Activated CD8-positive, alpha-beta memory T cell treated with anti-CD3 and anti-CD28 coated beads, Interleukin-2, amount 50 U/mL, for 48 hours (primary cell): ENCODE measurements around the gene KIAA1549.

Experiments
- DNase-seq: peaks from one replicate; pipeline ENCODE4 v3.0.0-alpha.2; 2020

The KIAA1549 gene

DNA sequence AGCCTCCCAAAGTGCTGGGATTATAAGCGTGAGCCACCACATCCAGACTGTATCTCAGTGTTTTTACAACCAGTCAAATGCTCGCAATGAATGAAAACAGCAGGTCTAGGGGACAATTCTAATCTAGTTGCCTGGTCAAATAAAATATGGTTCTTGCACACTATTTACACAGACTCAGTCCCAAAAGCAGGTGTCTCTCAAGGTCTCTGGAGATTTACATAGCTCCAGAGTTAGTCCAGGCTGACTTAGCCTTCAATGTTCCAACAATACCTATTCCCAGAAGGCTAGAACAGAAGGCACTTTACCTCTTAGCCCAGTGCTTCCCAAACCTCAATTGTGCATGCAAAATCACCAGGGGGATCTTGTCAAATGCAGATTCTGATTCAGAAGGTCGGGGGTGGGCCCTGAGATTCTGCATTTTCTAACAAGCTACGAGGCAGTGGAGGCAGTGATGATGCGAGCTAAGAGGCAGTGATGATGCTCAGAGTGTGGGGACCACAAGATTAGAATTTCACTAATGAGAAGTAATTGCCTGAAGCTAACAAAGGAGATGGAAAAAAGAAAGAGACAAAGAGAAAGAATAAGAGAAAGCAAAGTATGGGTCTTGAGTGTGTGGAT, 6.4 kb downstream of the KIAA1549 start:
- DNase-seq: no peak

DNA sequence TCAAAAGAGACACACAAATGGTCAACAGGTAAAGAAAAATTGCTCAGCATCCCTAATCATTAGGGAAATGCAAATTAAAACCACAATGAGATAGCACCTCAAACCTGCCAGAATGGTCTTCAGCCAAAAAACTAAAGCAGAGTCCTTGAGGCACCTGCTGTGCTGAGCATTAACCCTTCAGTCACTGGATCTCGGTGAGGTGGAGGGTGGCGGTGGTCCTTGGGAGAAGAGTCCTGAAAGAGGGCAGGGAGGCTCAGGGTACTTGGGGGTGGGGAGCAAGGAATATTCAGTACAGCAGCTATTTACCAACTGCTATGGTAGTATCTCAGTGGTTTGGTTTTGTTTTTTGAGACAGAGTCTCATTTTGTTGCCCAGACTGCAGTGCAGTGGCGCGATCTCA, 7.1 kb downstream of the KIAA1549 start:
- DNase-seq: no peak

DNA sequence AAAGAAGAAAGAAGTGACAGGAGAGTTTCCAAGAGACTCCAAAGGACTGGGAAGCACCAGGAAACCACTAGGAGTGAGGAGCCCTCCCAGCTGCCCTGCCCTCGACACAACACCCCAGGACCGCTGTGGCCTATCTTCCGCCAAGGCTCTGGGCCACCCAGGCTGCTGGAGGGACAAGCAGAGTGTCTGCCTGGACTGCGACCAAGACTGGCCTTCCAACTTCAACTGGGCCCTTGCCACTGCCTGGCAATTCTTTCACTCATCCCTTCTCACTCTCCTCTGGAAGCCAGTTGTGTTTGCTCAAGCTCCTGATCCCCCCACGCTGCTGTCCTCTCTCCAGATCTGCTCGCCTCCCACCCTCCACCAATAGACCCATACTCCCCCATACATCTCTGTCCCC, 10.2 kb downstream of the KIAA1549 start:
- DNase-seq: no peak

DNA sequence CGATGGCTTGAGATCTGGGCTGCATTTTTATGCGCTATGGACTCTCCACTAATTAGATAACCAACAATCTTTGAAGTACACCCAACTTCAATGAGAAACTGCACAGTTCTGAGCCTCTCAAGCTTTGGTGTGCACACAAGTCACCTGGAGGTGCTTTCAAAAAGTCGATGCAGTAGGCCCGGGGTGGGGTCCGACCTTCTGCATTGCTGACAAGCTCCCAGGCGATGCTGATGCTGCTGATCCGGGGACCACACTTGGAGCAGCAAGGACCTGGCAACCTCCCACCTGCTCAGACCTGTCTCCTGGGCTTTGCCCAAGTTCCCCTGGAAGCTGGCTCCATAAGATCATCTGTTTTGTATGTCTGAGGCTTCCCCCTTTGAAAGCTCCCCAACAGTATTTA, 10.7 kb downstream of the KIAA1549 start:
- no peak for DNase-seq

DNA sequence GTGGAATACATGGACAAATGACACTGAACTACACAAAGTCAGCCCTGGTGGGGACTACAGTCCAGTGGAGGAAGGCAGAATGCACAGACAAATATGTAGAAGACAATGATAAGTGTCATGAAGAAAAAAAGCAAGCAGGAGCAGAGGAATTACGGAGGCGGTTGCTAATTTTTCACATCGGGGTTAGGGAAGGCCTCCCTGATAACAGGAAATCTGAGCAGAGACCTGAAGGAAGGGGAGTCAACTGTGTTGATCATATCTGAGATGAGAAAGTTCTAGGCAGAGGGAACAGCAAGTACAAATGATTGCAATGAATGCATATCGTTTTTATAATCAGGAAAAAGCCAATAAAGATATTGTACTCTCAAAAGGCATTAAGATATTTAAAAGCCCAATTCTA, 14.0 kb downstream of the KIAA1549 start:
- no peak for DNase-seq

DNA sequence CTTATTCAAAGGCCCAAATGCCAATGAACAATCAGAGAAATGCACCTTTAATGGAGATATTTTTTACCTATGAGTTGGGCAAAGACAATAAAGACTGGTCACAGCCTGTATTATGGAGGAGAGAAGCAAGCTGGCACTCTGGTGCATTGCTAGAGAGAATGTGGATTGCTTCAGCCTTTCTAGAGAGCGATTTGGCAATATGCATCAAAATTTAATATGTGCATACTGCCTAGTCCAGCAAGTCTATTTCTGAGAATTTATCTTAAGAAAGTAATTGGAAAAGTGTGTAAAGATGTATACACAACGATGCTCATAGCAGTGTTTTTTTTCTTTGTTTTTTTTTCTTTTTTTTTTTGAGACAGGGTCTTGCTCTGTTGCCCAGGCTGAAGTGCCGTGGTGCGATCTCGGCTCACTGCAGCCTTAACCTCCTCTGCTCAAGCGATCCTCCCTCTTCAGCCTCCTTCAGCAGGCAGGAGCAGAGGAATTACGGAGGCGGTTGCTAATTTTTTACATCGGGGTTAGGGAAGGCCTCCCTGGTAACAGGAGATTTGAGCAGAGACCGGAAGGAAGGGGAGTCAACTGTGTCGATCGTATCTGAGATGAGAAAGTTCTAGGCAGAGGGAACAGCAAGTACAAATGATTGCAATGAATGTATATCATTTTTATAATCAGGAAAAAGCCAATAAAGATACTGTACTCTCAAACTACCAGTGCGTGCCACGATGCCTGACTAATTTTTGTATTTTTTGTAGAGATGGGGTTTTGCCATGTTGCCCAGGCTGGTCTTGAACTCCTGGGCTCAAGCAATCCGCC, 16.4 kb downstream of the KIAA1549 start:
- no peak for DNase-seq

DNA sequence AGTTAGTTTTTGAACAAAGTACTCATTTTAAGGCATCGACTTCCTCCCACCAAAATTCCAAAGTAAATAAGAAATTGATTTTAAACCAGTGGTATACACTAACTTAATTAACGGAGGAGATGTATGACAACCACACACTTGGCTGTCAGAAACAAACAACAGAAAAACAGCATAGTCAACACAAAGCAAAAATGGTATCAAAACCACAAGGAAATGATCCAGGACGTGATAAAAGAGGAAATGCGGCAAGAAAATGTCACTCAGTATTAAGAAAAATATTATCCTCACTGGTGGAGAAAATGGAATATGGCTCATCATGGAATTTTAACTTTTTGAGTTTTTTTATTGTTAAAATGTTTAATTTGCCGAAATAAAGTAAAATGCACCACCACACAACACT, 17.5 kb downstream of the KIAA1549 start:
- DNase-seq: no peak

DNA sequence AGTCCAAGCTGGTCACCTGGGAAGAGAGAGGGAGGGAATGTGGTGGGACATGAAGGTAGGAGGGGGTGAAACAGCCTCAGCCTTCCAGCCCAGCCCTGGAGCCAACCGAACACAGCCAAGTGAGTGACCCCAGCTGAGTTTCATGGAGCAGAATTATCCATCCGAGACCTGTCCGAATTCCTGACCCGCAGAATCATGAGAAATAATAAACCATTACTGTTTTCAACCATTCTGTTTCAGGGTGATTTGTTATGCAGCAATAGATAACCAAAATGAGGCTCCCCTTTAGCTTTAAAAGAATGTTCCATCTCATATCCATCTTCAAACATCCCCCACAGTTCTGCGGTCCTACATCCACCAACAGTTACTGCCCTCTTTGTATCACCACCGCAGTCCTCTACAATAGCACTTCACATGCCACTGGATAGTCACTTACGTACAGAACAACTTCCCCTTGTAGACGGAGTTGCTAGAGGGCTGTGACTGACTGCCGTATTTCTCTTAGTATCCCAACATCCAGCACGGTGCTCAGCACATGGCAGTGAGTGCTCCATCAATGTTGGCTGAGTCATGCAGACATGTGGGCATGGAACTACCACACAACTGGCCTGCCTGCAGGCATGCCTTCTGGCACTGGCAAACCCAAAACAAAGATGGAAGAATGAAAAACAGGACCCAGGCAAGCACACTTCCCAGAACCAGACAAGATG, 18.5 kb downstream of the KIAA1549 start:
- DNase-seq: no peak

DNA sequence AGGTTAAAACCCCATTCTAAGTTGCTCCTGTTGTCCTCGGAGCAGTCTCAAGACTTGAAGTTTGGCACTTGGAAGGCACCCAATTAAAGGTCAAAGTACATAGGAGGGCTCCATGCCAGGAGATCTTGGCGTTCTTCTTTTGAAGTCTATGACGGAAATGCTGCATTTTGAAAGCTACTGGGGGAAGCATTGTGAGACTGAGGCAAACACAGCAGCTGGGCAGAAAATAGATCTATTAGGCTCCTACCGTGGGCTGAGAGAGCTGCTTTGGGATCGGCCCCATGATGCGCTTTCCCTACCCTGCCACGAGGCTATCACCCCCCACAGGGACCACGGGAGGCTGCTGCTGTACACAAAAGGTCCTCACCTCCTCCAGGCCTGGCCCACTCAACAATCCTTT, 20.0 kb downstream of the KIAA1549 start:
- DNase-seq: no peak

DNA sequence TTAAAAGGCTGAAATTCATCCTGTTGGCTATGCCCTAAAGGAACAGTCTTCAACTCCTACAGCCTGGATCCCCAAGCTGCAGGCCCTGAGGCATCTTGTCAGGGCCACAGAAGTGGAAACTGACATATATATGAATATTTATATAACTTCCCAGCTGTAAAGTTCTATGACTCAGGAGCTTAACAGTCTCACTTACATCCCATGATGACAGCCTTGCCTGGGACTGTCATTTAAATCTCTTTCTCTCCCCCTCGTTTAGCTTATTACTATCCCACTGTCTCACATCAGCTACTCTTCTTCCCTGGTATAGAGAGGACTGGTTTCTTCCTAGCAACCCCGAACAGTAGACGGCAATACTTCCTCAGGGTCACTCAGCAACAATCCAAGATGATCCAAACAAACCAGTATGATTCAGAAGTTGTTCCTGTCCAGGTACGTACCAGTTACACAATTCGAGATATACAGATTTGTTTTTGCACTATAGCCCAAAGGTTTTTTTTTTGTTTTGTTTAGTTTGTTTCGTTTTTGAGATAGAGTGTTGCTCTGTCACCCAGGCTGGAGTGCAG, 22.7 kb downstream of the KIAA1549 start:
- DNase-seq: no peak

DNA sequence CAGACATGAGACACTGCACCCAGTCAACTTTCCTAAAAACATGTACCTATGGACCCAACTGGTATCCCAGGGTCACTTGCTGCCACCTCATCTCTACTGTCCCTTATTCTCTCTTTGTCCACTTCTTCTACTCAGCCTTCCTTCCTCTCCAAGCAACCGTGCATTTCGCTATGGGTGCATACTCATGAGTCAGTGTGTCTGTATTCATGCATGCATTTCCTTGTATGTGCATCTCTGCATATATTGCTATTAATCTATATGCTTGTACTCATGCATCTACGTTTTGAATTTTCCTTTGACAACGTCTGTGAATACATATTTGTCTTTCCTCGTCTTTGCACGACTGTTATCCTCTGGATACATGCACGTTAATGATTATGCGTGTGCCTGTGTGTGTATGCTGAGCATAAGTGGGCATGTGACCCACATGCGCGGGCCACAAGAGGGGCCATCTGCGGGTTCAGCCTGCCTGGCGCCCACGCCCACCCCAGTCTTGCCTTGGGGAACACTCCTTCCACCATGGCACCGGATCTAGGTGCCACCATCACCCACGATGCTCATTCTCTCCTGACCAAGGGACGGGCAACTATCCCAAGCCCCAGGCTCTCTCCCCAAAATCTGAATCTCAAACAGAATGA, 23.3 kb downstream of the KIAA1549 start:
- no peak for DNase-seq

DNA sequence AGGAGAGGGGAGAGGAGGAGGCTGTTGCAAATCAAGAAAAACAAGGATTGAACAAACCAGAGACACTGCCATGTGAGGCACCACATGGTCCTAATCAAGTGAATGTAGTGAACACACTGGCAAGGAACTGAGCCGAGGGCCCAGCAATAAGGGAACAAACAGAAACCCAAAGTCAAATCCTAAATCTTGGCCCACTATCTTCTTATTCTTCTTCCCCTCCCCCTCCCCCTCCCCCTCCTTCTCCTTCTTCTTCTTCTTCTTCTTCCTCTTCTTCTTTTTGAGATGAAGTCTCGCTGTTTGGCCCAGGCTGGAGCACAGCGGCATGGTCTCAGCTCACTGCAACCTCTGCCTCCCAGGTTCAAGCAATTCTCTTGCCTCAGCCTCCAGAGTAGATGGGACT, 24.0 kb downstream of the KIAA1549 start:
- no peak for DNase-seq

DNA sequence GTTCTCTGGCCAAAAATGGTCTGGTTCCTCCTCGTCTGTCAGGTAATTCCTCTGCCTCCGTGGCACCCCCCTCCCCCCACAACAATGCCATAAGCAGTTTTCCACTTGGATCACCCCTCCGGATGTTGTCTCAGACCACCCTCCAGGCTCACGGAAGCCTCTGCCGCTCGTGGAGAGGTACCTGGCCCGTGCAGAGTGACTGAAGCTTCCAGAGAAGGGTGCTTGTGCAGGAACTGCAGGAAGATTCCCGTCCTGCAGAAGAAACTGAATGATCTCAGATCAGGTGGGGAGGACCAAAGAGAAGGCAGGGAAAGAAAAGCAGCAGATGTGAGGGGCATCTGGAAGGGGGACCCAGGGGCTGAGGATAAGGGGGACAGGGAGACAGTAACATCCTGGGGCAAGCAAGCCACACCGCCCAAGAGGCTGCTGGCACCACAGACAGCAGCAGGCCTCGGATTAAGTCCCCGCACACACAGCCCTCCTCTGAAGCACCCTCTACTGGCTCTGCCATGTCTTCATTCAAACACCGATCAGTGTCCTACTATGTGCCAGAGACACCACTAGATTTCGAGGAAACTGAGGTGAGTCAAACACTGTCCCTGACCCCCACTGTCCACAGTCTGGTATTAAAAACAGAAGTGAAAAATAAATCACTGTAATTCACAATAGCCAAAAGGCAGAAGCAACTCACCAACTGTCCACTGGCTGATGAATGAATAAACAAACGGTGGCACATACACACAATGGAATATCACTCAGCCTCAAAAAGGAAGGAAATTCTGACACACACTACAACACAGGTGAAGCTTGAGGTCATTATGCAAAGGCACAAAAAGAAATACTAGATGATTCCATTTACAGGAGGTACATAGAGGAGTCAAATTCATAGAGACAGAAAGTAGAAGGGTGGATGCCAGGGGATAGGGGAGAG, 26.4 kb downstream of the KIAA1549 start:
- no peak for DNase-seq

DNA sequence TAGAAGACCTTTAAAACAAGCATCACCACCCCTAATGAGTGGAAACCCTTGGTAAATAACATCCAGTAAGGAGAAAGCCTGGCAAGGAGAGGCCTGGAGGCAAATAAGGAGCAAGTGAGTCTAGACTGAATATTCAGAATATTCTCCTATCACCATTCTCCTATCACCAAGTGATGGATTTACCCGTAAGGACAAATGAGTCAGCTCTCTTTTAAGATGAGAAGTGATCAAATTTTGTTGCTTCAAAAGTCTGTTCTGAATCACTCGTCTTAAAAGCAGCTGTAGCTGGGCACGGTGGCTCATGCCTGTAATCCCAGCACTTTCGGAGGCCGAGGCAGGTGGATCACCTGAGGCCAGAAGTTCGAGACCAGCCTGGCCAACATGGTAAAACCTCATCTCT, 28.4 kb downstream of the KIAA1549 start:
- DNase-seq: no peak

DNA sequence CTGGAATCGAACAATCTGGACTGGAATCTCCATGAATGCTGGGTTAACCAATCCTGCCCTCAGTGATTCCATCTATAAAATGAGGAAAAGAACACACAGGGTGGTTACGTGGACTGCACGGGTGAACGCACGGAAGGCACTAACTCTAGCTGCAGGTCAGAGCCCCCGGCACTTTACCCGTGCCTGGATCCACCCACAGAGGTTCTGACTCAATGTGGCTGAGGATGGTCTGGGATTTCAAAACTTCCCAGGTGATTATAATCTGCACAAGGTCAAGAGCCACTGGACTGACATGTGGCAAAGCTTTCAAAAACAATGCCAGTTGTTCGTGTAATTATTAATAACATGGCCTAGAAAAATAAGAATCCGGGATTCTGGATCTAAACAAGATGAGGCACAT, 29.2 kb downstream of the KIAA1549 start:
- DNase-seq: no peak

DNA sequence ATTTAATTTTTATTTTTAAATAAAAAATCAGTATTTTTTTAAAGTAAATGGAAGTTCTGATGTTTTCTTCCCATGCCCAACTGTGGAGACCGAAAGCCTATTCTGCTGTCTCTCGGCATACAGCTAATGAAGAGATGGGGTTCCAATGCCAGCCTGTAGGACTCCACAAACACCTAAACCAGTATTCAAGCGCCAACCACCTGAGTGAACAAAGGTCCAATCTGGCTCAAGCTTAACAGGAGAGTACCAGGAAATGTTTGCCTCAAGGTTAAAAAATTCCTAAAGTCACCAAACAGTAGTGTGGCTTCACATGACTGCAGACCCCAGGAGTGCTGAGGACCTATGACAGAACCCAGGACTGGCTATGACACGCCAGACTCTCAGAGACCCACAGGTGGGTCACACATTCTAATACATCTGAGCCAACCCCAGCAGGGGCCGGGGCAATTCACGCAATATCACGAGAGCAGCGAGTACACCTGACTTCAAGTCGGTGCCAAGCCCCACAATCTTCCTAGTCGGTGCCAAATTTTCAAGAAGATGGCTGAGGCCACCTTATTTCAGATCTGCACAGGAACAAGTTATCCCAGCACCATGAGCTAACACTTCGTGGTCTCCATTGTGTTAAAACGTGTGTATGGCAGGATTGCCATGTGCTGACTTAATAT, 31.6 kb downstream of the KIAA1549 start:
- no peak for DNase-seq

DNA sequence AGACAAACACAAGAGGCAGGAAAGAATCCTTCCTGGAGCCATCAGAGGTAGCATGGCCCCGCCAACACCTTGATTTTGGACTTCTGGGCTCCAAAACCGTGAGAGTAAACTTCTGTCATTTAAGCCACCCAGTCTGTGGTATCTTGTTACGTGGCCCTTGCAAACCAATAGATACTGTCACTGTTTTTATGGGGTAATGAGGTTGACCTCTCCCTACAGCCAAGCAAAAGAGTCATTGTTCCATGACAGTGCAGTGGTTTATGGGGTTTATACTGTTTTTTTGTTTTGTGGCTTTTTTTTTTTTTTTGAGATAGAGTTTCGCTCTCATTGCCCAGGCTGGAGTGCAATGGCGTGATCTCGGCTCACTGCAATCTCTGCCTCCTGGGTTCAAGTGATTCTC, 32.8 kb downstream of the KIAA1549 start:
- no peak for DNase-seq

DNA sequence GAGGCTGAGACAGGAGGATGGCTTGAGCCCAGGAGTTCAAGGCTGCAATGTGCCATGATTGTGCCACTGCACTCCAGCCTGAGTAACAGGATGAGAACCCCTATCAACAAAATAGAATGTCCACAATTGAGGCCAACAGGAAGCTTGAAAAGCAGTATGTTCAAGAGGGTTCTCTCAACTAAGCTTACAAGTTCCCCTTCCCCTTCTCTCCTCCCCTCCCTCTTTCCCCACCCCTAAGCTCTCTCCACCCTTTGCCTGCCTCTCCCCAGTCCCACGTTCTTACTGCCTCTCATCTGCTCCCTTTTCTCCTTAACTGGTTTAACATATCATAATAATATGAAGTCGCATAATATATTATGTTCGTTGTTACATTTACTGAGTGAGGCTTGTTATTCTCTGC, 35.4 kb downstream of the KIAA1549 start:
- DNase-seq: no peak

DNA sequence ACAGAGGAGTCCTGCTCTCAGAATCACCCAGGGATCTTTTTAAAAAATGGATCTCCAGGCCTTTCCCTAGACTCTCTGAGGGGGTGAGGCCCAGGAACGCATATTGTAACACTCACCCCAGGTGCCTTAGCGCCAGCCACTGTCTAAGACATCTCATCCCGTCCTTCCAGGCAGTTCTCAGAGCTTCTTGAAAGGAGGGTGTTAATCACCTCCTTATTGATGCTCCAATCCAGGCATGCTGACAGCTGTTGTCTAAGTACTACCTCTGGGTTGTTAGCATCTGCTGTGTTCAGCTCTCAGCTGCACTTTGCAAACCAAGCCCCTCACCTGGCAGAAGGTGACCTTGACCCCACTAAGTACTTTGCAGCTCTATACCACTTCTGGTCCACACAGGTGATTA, 36.0 kb downstream of the KIAA1549 start:
- no peak for DNase-seq

DNA sequence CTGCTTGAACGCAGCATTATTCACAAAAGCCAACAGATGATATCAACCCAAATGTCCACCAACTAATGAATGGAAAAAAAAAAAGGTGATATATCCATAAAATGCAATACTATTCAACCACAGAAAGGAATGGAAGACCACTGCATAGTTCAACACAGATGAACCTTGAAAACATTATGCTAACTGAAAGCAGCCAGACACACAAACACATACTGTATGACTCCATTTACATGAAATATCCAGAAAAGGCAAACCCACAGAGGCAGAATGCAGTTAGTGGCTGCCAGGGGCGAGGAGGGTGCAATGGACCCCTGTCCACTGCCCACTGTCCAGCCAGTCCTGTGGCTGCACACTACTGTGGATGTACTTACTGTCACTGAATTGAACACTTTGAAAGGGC, 36.6 kb downstream of the KIAA1549 start:
- no peak for DNase-seq

DNA sequence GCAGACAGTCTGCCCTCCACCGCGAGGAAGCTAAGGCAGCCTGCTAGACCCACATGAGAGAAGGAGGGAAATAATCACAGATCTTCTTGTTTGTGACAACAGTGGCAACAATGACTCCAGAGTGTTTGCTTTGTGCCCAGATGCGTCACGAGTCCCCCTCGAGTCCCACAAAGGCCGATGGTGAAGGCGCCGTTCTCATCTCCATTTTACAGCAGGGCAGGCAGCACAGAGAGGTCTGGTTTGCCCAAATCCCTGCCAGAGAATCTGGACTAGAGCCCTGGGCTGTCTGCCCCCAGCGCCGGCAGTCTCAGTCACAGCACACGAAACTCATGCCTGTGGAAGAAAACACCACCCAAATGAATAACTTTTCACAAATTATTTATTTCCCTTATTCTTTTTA, 38.1 kb downstream of the KIAA1549 start:
- DNase-seq: no peak

DNA sequence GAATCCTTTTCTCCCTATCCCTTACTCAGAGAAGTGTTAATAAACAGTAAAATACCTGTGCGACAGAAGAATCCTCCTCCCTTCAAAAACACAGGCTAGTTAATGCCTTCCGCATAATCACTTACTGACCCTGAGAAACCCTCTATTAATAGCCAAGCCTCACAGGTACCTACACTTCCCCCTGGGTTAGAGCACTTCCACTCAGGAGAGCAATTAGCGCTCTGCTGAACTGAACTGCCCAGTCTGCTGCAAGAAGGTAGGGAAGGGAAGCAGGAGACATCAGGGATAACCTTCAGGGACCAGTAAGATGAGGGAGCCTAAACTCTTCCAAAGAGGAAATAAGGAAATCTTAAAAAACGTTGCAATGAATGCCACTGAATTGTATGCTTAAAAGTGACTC, 39.6 kb downstream of the KIAA1549 start:
- no peak for DNase-seq
